Activated CD4-positive, alpha-beta T cell treated with anti-CD3 and anti-CD28 coated beads for 1 hour (primary cell): ENCODE results near the gene CMC2.

Source experiments
- DNase-seq: peaks from one replicate; pipeline ENCODE4 v3.0.0-alpha.2; 2020

CMC2 gene

GRCh38 chr16:80972611-80973010 lies 34.1 kb downstream of the CMC2 start:
- DNase-seq, result no peak

- DNase-seq, result no peak
Measured at GRCh38 chr16:80971819-80972218, 34.9 kb downstream of the CMC2 start.

GRCh38 chr16:80969114-80969484 lies 37.6 kb downstream of the CMC2 start:
- no peak for DNase-seq

- DNase-seq, result no peak
Measured at GRCh38 chr16:80968386-80969113, 38.1 kb downstream of the CMC2 start.

GRCh38 chr16:80966617-80967016 lies 40.1 kb downstream of the CMC2 start:
- DNase-seq, result no peak

GRCh38 chr16:80964351-80964750 lies 42.3 kb downstream of the CMC2 start:
- no peak for DNase-seq

- DNase-seq, result no peak
Measured at GRCh38 chr16:80962879-80963278, 43.8 kb downstream of the CMC2 start.

- DNase-seq, result no peak
Measured at GRCh38 chr16:80958284-80958683, 48.4 kb downstream of the CMC2 start.

- no peak for DNase-seq
Measured at GRCh38 chr16:80954985-80955384, 51.7 kb downstream of the CMC2 start.

GRCh38 chr16:80948886-80949493 lies 57.7 kb downstream of the CMC2 start:
- DNase-seq, result no peak

GRCh38 chr16:80947708-80948625 lies 58.7 kb downstream of the CMC2 start:
- no peak for DNase-seq

GRCh38 chr16:80947239-80947638 lies 59.4 kb downstream of the CMC2 start:
- no peak for DNase-seq

GRCh38 chr16:80946481-80946880 lies 60.2 kb downstream of the CMC2 start:
- DNase-seq, result no peak

GRCh38 chr16:80940069-80940856 lies 66.4 kb downstream of the CMC2 start:
- DNase-seq, result no peak

- no peak for DNase-seq
Measured at GRCh38 chr16:80938879-80939260, 67.8 kb downstream of the CMC2 start.

- DNase-seq, result no peak
Measured at GRCh38 chr16:80938004-80938878, 68.4 kb downstream of the CMC2 start.

- DNase-seq, result no peak
Measured at GRCh38 chr16:80936410-80936809, 70.3 kb downstream of the CMC2 start.

GRCh38 chr16:80935691-80936090 lies 71.0 kb downstream of the CMC2 start:
- DNase-seq, result no peak

- DNase-seq, result no peak
Measured at GRCh38 chr16:80932708-80933095, 74.0 kb downstream of the CMC2 start.

- DNase-seq, result no peak
Measured at GRCh38 chr16:80931801-80932707, 74.6 kb downstream of the CMC2 start.
